ENCODE results near the gene THOC7.
A peak's percentile ranks its signal among the peaks of the same experiment; 100 is the strongest.

The THOC7 gene

GRCh38 chr3:63857311-63857710 is 6.3 kb downstream of the THOC7 start:
- Histone ChIP-seq H3K9me3 (ENCODE audit: control insufficient read depth, insufficient read depth, low read length) (no peaks in the 10 kb centered on the region), H3K27me3 (ENCODE audit: control insufficient read depth, insufficient read depth, low read length) (no peaks in the 10 kb centered on the region), H3K4me3 (ENCODE audit: low read depth, low read length) (no peak overlapping the region), H3K9ac (ENCODE audit: low read depth, low read length) (no peak overlapping the region), H3K36me3 (ENCODE audit: control insufficient read depth, insufficient read depth, low read length) (no peaks in the 10 kb centered on the region), H3K4me1 (ENCODE audit: control insufficient read depth, insufficient read depth, low read length) (peaks cover 26% of the 10 kb centered on the region)

DNA sequence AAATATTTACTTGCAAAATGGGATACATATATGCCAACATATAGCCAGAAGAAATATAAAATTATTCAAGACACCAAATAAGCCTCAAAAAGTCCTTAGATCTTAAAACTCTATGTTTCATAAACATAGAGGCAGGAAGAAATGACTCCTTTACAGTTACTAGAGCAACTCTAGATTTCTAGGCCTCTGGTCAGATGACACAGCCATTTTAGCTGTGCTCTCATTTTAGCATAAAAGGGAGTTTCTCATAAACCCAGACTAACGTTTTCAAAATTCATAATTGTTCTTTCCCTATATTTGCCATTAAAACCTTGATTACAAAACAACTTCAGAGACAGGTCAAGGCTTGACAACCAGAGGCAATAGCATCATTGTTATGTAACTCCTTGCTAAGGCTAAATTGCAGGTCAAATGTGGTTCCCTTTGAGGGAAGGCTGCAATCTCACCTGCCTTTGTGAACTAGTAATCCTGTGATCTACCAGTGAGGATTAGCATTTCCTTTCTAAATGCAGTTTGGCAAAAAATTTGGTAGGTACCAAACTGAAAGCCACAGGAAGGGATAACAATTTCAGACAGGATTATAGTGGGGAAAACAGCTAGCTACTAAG is 8.2 kb downstream of the THOC7 start:
- Histone ChIP-seq H3K4me1 (ENCODE audit: control insufficient read depth, insufficient read depth, low read length) (peaks cover 21% of the 10 kb centered on the region), H3K9ac (ENCODE audit: low read depth, low read length) (no peak overlapping the region), H3K9me3 (ENCODE audit: control insufficient read depth, insufficient read depth, low read length) (no peaks in the 10 kb centered on the region), H3K27me3 (ENCODE audit: control insufficient read depth, insufficient read depth, low read length) (no peaks in the 10 kb centered on the region), H3K4me3 (ENCODE audit: low read depth, low read length) (peak overlapping the region; percentile 4), H3K36me3 (ENCODE audit: control insufficient read depth, insufficient read depth, low read length) (no peaks in the 10 kb centered on the region)

DNA sequence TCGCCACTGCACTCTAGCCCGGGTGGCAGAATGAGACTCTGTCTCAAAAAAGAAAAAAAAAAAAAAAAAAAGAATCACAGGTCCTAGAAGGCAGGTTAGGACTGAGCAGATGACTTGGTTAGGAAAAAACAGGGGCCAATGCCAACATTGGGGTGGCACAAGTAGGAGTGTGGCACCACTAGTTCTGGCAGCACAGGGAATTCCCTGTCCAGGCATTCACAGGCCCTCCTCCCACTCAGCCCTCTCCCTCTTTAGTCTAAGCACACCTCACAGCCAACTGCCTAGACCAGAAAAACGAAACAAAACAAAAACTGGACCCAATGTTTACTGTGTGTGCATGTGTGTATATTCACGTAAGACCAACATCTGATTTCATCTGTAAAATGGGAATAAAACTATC is 10.5 kb downstream of the THOC7 start:
- Histone ChIP-seq H3K4me1 (ENCODE audit: control insufficient read depth, insufficient read depth, low read length) (peaks cover 24% of the 10 kb centered on the region), H3K27me3 (ENCODE audit: control insufficient read depth, insufficient read depth, low read length) (no peaks in the 10 kb centered on the region), H3K4me3 (ENCODE audit: low read depth, low read length) (no peak overlapping the region), H3K9ac (ENCODE audit: low read depth, low read length) (no peak overlapping the region), H3K36me3 (ENCODE audit: control insufficient read depth, insufficient read depth, low read length) (no peaks in the 10 kb centered on the region), H3K9me3 (ENCODE audit: control insufficient read depth, insufficient read depth, low read length) (no peaks in the 10 kb centered on the region)

DNA sequence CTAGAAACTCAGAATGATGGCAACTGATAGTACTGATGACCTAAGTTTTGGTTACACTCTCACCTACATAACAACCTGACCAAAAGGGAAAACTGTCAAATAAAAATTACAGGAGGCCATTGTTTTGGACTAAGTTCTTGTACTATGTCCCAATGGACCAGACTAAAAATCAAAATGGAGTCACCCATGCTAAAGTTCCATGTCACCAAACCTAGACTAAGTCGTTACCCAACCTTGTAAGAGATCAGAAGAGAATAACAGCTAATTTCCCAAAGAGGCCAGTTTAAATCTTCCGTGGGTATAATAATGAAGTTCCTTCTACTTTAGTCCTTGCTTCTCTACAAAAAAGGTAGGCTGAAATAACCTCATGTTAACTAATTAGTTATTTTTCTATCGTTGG is 12.3 kb downstream of the THOC7 start:
- H3K9ac ChIP-seq (ENCODE audit: low read depth, low read length) = no peak overlapping the region
- no peaks in the 10 kb centered on the region for H3K27me3 ChIP-seq (ENCODE audit: control insufficient read depth, insufficient read depth, low read length)
- peaks cover 21% of the 10 kb centered on the region for H3K4me1 ChIP-seq (ENCODE audit: control insufficient read depth, insufficient read depth, low read length)
- no peaks in the 10 kb centered on the region for H3K36me3 ChIP-seq (ENCODE audit: control insufficient read depth, insufficient read depth, low read length)
- H3K9me3 ChIP-seq (ENCODE audit: control insufficient read depth, insufficient read depth, low read length) = no peaks in the 10 kb centered on the region
- no peak overlapping the region for H3K4me3 ChIP-seq (ENCODE audit: low read depth, low read length)

DNA sequence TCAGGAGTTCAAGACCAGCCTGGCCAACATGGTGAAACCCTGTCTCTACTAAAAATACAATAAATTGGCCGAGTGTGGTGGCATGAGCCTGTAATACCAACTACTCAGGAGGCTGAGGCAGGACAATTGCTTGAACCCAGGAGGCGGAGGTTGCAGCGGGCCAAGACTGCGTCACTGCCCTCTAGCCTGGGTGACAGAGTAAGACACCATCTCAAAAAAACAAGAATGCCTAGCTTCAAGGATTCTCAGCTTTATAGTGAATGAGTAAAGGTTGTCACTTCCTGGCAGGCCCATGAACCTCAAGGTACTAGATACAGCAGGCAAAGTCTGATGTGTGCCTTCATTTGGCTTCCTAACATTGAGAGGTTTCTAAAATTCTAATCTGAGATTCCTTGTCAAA is 14.4 kb downstream of the THOC7 start:
- Histone ChIP-seq H3K36me3 (ENCODE audit: control insufficient read depth, insufficient read depth, low read length) (no peaks in the 10 kb centered on the region), H3K4me1 (ENCODE audit: control insufficient read depth, insufficient read depth, low read length) (peaks cover 8% of the 10 kb centered on the region), H3K27me3 (ENCODE audit: control insufficient read depth, insufficient read depth, low read length) (no peaks in the 10 kb centered on the region), H3K4me3 (ENCODE audit: low read depth, low read length) (no peak overlapping the region), H3K9ac (ENCODE audit: low read depth, low read length) (no peak overlapping the region), H3K9me3 (ENCODE audit: control insufficient read depth, insufficient read depth, low read length) (no peaks in the 10 kb centered on the region)

GRCh38 chr3:63847718-63848450 is 15.7 kb downstream of the THOC7 start:
- H3K4me3 ChIP-seq (ENCODE audit: low read depth, low read length) = no peak overlapping the region
- H3K9me3 ChIP-seq (ENCODE audit: control insufficient read depth, insufficient read depth, low read length) = no peaks in the 10 kb centered on the region
- H3K9ac ChIP-seq (ENCODE audit: low read depth, low read length) = no peak overlapping the region
- no peaks in the 10 kb centered on the region for H3K36me3 ChIP-seq (ENCODE audit: control insufficient read depth, insufficient read depth, low read length)
- H3K4me1 ChIP-seq (ENCODE audit: control insufficient read depth, insufficient read depth, low read length) = peaks cover 8% of the 10 kb centered on the region
- H3K27me3 ChIP-seq (ENCODE audit: control insufficient read depth, insufficient read depth, low read length) = no peaks in the 10 kb centered on the region

- H3K9ac ChIP-seq (ENCODE audit: low read depth, low read length) = no peak overlapping the region
- H3K36me3 ChIP-seq (ENCODE audit: control insufficient read depth, insufficient read depth, low read length) = no peaks in the 10 kb centered on the region
Measured at GRCh38 chr3:63845215-63845614, 18.4 kb downstream of the THOC7 start.

GRCh38 chr3:63842127-63842526 is 21.5 kb downstream of the THOC7 start:
- H3K9ac ChIP-seq (ENCODE audit: low read depth, low read length) = no peak overlapping the region
- H3K4me1 ChIP-seq (ENCODE audit: control insufficient read depth, insufficient read depth, low read length) = no peaks in the 10 kb centered on the region
- H3K27me3 ChIP-seq (ENCODE audit: control insufficient read depth, insufficient read depth, low read length) = no peaks in the 10 kb centered on the region
- no peaks in the 10 kb centered on the region for H3K36me3 ChIP-seq (ENCODE audit: control insufficient read depth, insufficient read depth, low read length)
- H3K9me3 ChIP-seq (ENCODE audit: control insufficient read depth, insufficient read depth, low read length) = no peaks in the 10 kb centered on the region
- no peak overlapping the region for H3K4me3 ChIP-seq (ENCODE audit: low read depth, low read length)

More at GRCh38 chr3:63845215-63845614, 18.4 kb downstream of the THOC7 start:
- H3K27me3 ChIP-seq (ENCODE audit: control insufficient read depth, insufficient read depth, low read length) = no peaks in the 10 kb centered on the region
- no peaks in the 10 kb centered on the region for H3K9me3 ChIP-seq (ENCODE audit: control insufficient read depth, insufficient read depth, low read length)
- peaks cover 8% of the 10 kb centered on the region for H3K4me1 ChIP-seq (ENCODE audit: control insufficient read depth, insufficient read depth, low read length)
- H3K4me3 ChIP-seq (ENCODE audit: low read depth, low read length) = no peak overlapping the region

- H3K4me1 ChIP-seq (ENCODE audit: control insufficient read depth, insufficient read depth, low read length) = no peaks in the 10 kb centered on the region
- no peaks in the 10 kb centered on the region for H3K27me3 ChIP-seq (ENCODE audit: control insufficient read depth, insufficient read depth, low read length)
- no peak overlapping the region for H3K9ac ChIP-seq (ENCODE audit: low read depth, low read length)
- H3K4me3 ChIP-seq (ENCODE audit: low read depth, low read length) = no peak overlapping the region
- H3K36me3 ChIP-seq (ENCODE audit: control insufficient read depth, insufficient read depth, low read length) = no peaks in the 10 kb centered on the region
- H3K9me3 ChIP-seq (ENCODE audit: control insufficient read depth, insufficient read depth, low read length) = no peaks in the 10 kb centered on the region
Measured at GRCh38 chr3:63841704-63842103, 21.9 kb downstream of the THOC7 start.

DNA sequence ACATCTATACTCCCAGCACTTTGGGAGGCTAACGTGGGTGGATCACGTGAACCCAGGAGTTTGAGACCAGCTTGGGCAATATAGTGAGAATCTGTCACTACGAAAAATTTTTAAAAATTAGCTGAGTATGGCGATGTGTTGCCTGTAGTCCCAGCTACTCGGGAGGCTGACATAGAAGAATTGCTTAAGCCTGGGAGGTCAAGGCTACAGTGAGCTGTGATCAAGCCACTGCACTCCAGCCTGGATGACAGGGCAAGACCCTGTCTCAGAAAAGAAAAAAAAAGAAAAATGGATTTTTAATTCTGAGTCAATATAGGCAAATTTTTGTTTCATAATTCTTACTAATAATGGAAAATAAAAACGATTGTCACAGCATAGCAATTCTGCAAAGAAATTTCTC is 31.2 kb downstream of the THOC7 start:
- H3K36me3 ChIP-seq (ENCODE audit: control insufficient read depth, insufficient read depth, low read length) = no peaks in the 10 kb centered on the region
- H3K9ac ChIP-seq (ENCODE audit: low read depth, low read length) = no peak overlapping the region
- no peak overlapping the region for H3K4me3 ChIP-seq (ENCODE audit: low read depth, low read length)
- H3K9me3 ChIP-seq (ENCODE audit: control insufficient read depth, insufficient read depth, low read length) = no peaks in the 10 kb centered on the region
- H3K27me3 ChIP-seq (ENCODE audit: control insufficient read depth, insufficient read depth, low read length) = no peaks in the 10 kb centered on the region
- no peaks in the 10 kb centered on the region for H3K4me1 ChIP-seq (ENCODE audit: control insufficient read depth, insufficient read depth, low read length)

- H3K4me3 ChIP-seq (ENCODE audit: low read depth, low read length) = no peak overlapping the region
- no peaks in the 10 kb centered on the region for H3K4me1 ChIP-seq (ENCODE audit: control insufficient read depth, insufficient read depth, low read length)
- no peaks in the 10 kb centered on the region for H3K36me3 ChIP-seq (ENCODE audit: control insufficient read depth, insufficient read depth, low read length)
- no peaks in the 10 kb centered on the region for H3K27me3 ChIP-seq (ENCODE audit: control insufficient read depth, insufficient read depth, low read length)
- H3K9me3 ChIP-seq (ENCODE audit: control insufficient read depth, insufficient read depth, low read length) = no peaks in the 10 kb centered on the region
- H3K9ac ChIP-seq (ENCODE audit: low read depth, low read length) = no peak overlapping the region
Measured at GRCh38 chr3:63830526-63830925, 33.1 kb downstream of the THOC7 start.

- Histone ChIP-seq H3K27me3 (ENCODE audit: control insufficient read depth, insufficient read depth, low read length) (no peaks in the 10 kb centered on the region), H3K36me3 (ENCODE audit: control insufficient read depth, insufficient read depth, low read length) (no peaks in the 10 kb centered on the region), H3K9me3 (ENCODE audit: control insufficient read depth, insufficient read depth, low read length) (no peaks in the 10 kb centered on the region), H3K4me1 (ENCODE audit: control insufficient read depth, insufficient read depth, low read length) (no peaks in the 10 kb centered on the region), H3K4me3 (ENCODE audit: low read depth, low read length) (no peak overlapping the region), H3K9ac (ENCODE audit: low read depth, low read length) (no peak overlapping the region)
Measured at GRCh38 chr3:63824309-63824708, 39.3 kb downstream of the THOC7 start.
